PC-3 (cell line): ENCODE data around the gene TFAP2A.

Source experiments
- EZH2phosphoT487 ChIP-seq: fragments of 300-600 bp; sonication (generic); IDR thresholded peaks from 2 replicates; pipeline ENCODE4 v1.6.1; 2018; ENCODE audit warnings: mild to moderate bottlenecking, antibody characterized with exemption, low read length, borderline replicate concordance
- TF ChIP-seq, protein P1 (sequence below): fragments of 300-600 bp; sonication (generic); conservative IDR thresholded peaks from 2 replicates; pipeline ENCODE4 v1.5.1; 2017; ENCODE audit warnings: antibody characterized with exemption, low read depth, mild to moderate bottlenecking, low read length

DNA sequence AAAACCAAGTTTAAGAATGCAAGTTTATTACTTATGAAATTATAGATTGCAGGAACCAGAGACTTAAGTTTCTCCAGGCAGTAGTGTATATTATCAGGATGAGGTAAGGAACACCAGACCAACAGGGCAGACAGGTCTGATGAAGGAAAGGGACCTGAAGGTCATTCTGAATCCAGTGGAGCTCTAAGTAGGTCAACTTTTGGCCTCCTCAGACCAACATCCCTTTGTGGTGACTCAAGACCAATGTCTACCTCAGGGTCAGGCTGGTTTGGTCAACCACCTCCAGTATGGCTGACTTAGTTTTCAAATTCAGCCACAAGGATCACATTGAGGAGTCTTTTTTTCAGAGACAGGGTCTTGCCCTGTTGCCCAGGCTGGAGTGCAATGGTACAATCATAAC, 38.7 kb upstream of the TFAP2A start:
- TF ChIP-seq, protein P1, sequence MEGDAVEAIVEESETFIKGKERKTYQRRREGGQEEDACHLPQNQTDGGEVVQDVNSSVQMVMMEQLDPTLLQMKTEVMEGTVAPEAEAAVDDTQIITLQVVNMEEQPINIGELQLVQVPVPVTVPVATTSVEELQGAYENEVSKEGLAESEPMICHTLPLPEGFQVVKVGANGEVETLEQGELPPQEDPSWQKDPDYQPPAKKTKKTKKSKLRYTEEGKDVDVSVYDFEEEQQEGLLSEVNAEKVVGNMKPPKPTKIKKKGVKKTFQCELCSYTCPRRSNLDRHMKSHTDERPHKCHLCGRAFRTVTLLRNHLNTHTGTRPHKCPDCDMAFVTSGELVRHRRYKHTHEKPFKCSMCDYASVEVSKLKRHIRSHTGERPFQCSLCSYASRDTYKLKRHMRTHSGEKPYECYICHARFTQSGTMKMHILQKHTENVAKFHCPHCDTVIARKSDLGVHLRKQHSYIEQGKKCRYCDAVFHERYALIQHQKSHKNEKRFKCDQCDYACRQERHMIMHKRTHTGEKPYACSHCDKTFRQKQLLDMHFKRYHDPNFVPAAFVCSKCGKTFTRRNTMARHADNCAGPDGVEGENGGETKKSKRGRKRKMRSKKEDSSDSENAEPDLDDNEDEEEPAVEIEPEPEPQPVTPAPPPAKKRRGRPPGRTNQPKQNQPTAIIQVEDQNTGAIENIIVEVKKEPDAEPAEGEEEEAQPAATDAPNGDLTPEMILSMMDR = no peak
- TF ChIP-seq EZH2phosphoT487 = no peak
